GM19328 (cell line): Measurements from ENCODE around the gene STXBP5L.
"Not testable (repeated sequence)": the region's sequence is repeated elsewhere in the genome, so short reads cannot be mapped to it uniquely, and the experiment has no call there.

ENCODE experiments used
- ATAC-seq: cut with Tn5 transposase; IDR thresholded peaks from one replicate; pipeline ENCODE4 v1.9.1; 2021; ENCODE audit warnings: mild to moderate bottlenecking, moderate library complexity; ENCODE audit not compliant: unreplicated experiment

STXBP5L gene

GRCh38 chr3:120988994-120989393 is 81.0 kb downstream of the STXBP5L start:
- no peak for ATAC-seq

- ATAC-seq: no peak
These were observed 110.9 kb downstream of the STXBP5L start for GRCh38 chr3:121018917-121019321.

GRCh38 chr3:121063628-121064027 is 155.6 kb downstream of the STXBP5L start:
- no peak for ATAC-seq

GRCh38 chr3:121064121-121064520 is 156.1 kb downstream of the STXBP5L start:
- no peak for ATAC-seq

GRCh38 chr3:121072133-121072532 is 164.1 kb downstream of the STXBP5L start:
- ATAC-seq: no peak

- ATAC-seq: no peak
These were observed 165.0 kb downstream of the STXBP5L start for GRCh38 chr3:121073011-121073410.

- no peak for ATAC-seq
These were observed 167.2 kb downstream of the STXBP5L start for GRCh38 chr3:121075191-121075590.

- ATAC-seq: not testable (repeated sequence)
These were observed 170.5 kb downstream of the STXBP5L start for GRCh38 chr3:121078378-121079101.

GRCh38 chr3:121096953-121097352 is 188.9 kb downstream of the STXBP5L start:
- ATAC-seq: no peak

GRCh38 chr3:121111086-121111485 is 203.1 kb downstream of the STXBP5L start:
- ATAC-seq: not testable (repeated sequence)

- no peak for ATAC-seq
These were observed 204.1 kb downstream of the STXBP5L start for GRCh38 chr3:121111914-121112612.

- no peak for ATAC-seq
These were observed 218.2 kb downstream of the STXBP5L start for GRCh38 chr3:121126033-121126706.

- ATAC-seq: no peak
These were observed 218.7 kb downstream of the STXBP5L start for GRCh38 chr3:121126707-121127035.

GRCh38 chr3:121152573-121152972 is 244.6 kb downstream of the STXBP5L start:
- ATAC-seq: no peak

GRCh38 chr3:121153851-121154250 is 245.8 kb downstream of the STXBP5L start:
- no peak for ATAC-seq

- ATAC-seq: no peak
These were observed 247.0 kb downstream of the STXBP5L start for GRCh38 chr3:121155028-121155427.

GRCh38 chr3:121165397-121165837 is 257.4 kb downstream of the STXBP5L start:
- ATAC-seq: no peak

GRCh38 chr3:121167374-121168139 is 259.6 kb downstream of the STXBP5L start:
- no peak for ATAC-seq

GRCh38 chr3:121175083-121175482 is 267.1 kb downstream of the STXBP5L start:
- no peak for ATAC-seq

- ATAC-seq: not testable (repeated sequence)
These were observed 282.6 kb downstream of the STXBP5L start for GRCh38 chr3:121190626-121191025.

- ATAC-seq: no peak
These were observed 294.6 kb downstream of the STXBP5L start for GRCh38 chr3:121202573-121202972.
